ENCODE data around the gene DCAF7.

- TF ChIP-seq CTCF (conservative IDR thresholded peaks at IDR 0.05; ENCODE audit: low read depth, low read length) (no peak), POLR2A (IDR thresholded peaks at IDR 0.05; ENCODE audit: low read depth, low read length) (no peak), CHD1 (IDR thresholded peaks at IDR 0.05; ENCODE audit: low read depth, low read length) (no peak), CEBPB (IDR thresholded peaks at IDR 0.05; ENCODE audit: low read depth, low read length) (no peak)
Observed at GRCh38 chr17:63519116-63519881, 31.0 kb upstream of the DCAF7 start.

Measured in IMR-90 (cell line).